ENCODE measurements around the gene DDIAS.

Gene DDIAS

GRCh38 chr11:82976786-82977185, 75.2 kb downstream of the DDIAS start:
- no peak overlapping the region for H3K27ac ChIP-seq (ENCODE audit: low read length)
- H3K9ac ChIP-seq (ENCODE audit: low read length): no peak overlapping the region
- H3K4me1 ChIP-seq (ENCODE audit: control insufficient read depth, low read depth, low read length): no peaks in the 10 kb centered on the region
- no peak overlapping the region for H3K4me3 ChIP-seq (ENCODE audit: low read length)
- no peaks in the 10 kb centered on the region for H3K36me3 ChIP-seq (ENCODE audit: control insufficient read depth, low read depth, low read length)
- no peaks in the 10 kb centered on the region for H3K27me3 ChIP-seq (ENCODE audit: control insufficient read depth, insufficient read depth, low read length)
- H3K9me3 ChIP-seq (ENCODE audit: control insufficient read depth, low read depth, low read length): no peaks in the 10 kb centered on the region

GRCh38 chr11:82978422-82979099, 77.0 kb downstream of the DDIAS start:
- H3K27me3 ChIP-seq (ENCODE audit: control insufficient read depth, insufficient read depth, low read length): no peaks in the 10 kb centered on the region
- H3K9me3 ChIP-seq (ENCODE audit: control insufficient read depth, low read depth, low read length): no peaks in the 10 kb centered on the region
- H3K9ac ChIP-seq (ENCODE audit: low read length): no peak overlapping the region
- no peaks in the 10 kb centered on the region for H3K36me3 ChIP-seq (ENCODE audit: control insufficient read depth, low read depth, low read length)
- H3K4me3 ChIP-seq (ENCODE audit: low read length): no peak overlapping the region
- H3K27ac ChIP-seq (ENCODE audit: low read length): no peak overlapping the region
- no peaks in the 10 kb centered on the region for H3K4me1 ChIP-seq (ENCODE audit: control insufficient read depth, low read depth, low read length)

- Histone ChIP-seq H3K9me3 (ENCODE audit: control insufficient read depth, low read depth, low read length) (no peaks in the 10 kb centered on the region), H3K27me3 (ENCODE audit: control insufficient read depth, insufficient read depth, low read length) (no peaks in the 10 kb centered on the region), H3K36me3 (ENCODE audit: control insufficient read depth, low read depth, low read length) (no peaks in the 10 kb centered on the region), H3K4me1 (ENCODE audit: control insufficient read depth, low read depth, low read length) (no peaks in the 10 kb centered on the region), H3K27ac (ENCODE audit: low read length) (no peak overlapping the region), H3K9ac (ENCODE audit: low read length) (no peak overlapping the region), H3K4me3 (ENCODE audit: low read length) (no peak overlapping the region)
These were observed 78.3 kb downstream of the DDIAS start for GRCh38 chr11:82979824-82980223.

- no peak overlapping the region for H3K4me3 ChIP-seq (ENCODE audit: low read length)
- H3K27ac ChIP-seq (ENCODE audit: low read length): no peak overlapping the region
- H3K4me1 ChIP-seq (ENCODE audit: control insufficient read depth, low read depth, low read length): no peaks in the 10 kb centered on the region
- no peaks in the 10 kb centered on the region for H3K27me3 ChIP-seq (ENCODE audit: control insufficient read depth, insufficient read depth, low read length)
- no peak overlapping the region for H3K9ac ChIP-seq (ENCODE audit: low read length)
- no peaks in the 10 kb centered on the region for H3K36me3 ChIP-seq (ENCODE audit: control insufficient read depth, low read depth, low read length)
- H3K9me3 ChIP-seq (ENCODE audit: control insufficient read depth, low read depth, low read length): no peaks in the 10 kb centered on the region
These were observed 78.8 kb downstream of the DDIAS start for GRCh38 chr11:82980292-82980691.

GRCh38 chr11:82980947-82981346, 79.4 kb downstream of the DDIAS start:
- Histone ChIP-seq H3K4me1 (ENCODE audit: control insufficient read depth, low read depth, low read length) (no peaks in the 10 kb centered on the region), H3K4me3 (ENCODE audit: low read length) (no peak overlapping the region), H3K27me3 (ENCODE audit: control insufficient read depth, insufficient read depth, low read length) (no peaks in the 10 kb centered on the region), H3K9me3 (ENCODE audit: control insufficient read depth, low read depth, low read length) (no peaks in the 10 kb centered on the region), H3K27ac (ENCODE audit: low read length) (no peak overlapping the region), H3K9ac (ENCODE audit: low read length) (no peak overlapping the region), H3K36me3 (ENCODE audit: control insufficient read depth, low read depth, low read length) (no peaks in the 10 kb centered on the region)

- H3K4me1 ChIP-seq (ENCODE audit: control insufficient read depth, low read depth, low read length): no peaks in the 10 kb centered on the region
- no peaks in the 10 kb centered on the region for H3K36me3 ChIP-seq (ENCODE audit: control insufficient read depth, low read depth, low read length)
- H3K9ac ChIP-seq (ENCODE audit: low read length): no peak overlapping the region
- H3K4me3 ChIP-seq (ENCODE audit: low read length): no peak overlapping the region
- no peaks in the 10 kb centered on the region for H3K9me3 ChIP-seq (ENCODE audit: control insufficient read depth, low read depth, low read length)
- no peaks in the 10 kb centered on the region for H3K27me3 ChIP-seq (ENCODE audit: control insufficient read depth, insufficient read depth, low read length)
- H3K27ac ChIP-seq (ENCODE audit: low read length): no peak overlapping the region
These were observed 80.3 kb downstream of the DDIAS start for GRCh38 chr11:82981852-82982251.
